HL-60 (cell line): ENCODE data around the gene KRTAP20-3.

Experiments
- DNase-seq, 2 experiments: peaks; one replicate each; pipeline ENCODE4 v3.0.0-alpha.2; 2010 to 2020; ENCODE audit warnings: low read depth in 1 of 2, low spot score in 1 of 2
- H3K27ac ChIP-seq: fragments of 250-450 bp; sonication (Bioruptor Pico); replicated peaks from 2 replicates; pipeline ENCODE4 v1.5.1; 2020; ENCODE audit warnings: mild to moderate bottlenecking, moderate library complexity
- H3K27me3 ChIP-seq: fragments of 250-450 bp; sonication (Bioruptor Pico); 2 replicates; pipeline ENCODE4 v1.5.1; 2021; ENCODE audit warnings: mild to moderate bottlenecking, moderate library complexity; ENCODE audit not compliant: insufficient read depth, poor library complexity, severe bottlenecking
- H3K4me3 ChIP-seq: replicated peaks from 2 replicates; pipeline ENCODE4 v1.5.1; 2011; ENCODE audit warnings: mild to moderate bottlenecking, control low read depth, low read length; ENCODE audit not compliant: insufficient read depth
- GABPA ChIP-seq: IDR thresholded peaks from 2 replicates; pipeline ENCODE4 v1.6.1; 2012; ENCODE audit warnings: low read depth
- POLR2AphosphoS5 ChIP-seq: IDR thresholded peaks from 2 replicates; pipeline ENCODE4 v1.6.1; 2012; ENCODE audit warnings: low read depth
- SPI1 ChIP-seq: IDR thresholded peaks from 2 replicates; pipeline ENCODE4 v1.6.1; 2012; ENCODE audit warnings: low read depth, mild to moderate bottlenecking, borderline replicate concordance
- TF ChIP-seq, protein P1 (sequence below): IDR thresholded peaks from one replicate; pipeline ENCODE4 v1.5.1; 2011; ENCODE audit warnings: low read length, control low read depth, inconsistent platforms; ENCODE audit not compliant: insufficient read depth
- TF ChIP-seq, protein P2 (sequence below): IDR thresholded peaks from 2 replicates; pipeline ENCODE4 v1.6.1; 2012; ENCODE audit warnings: low read depth; ENCODE audit not compliant: insufficient replicate concordance

The KRTAP20-3 gene

DNA sequence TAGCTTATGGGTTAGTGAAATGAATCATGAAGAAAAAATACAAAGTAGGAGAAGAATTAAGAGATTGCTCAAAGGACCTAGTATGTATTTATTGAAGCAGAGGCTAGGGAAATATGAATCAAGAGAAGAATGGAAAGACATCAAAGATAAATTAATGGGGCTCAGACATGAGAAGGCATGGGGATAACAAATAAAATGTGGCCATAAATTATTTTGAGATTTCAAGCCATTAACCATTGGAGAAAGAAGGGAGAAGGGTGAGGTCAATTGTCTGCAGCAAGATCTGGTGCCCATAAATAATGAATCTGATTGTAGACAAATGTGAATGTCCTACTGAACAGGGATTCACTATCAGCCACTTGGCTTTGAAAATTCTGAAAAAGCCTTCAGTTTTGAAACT is 10.2 kb downstream of the KRTAP20-3 start:
- no peak overlapping the region for H3K4me3 ChIP-seq
- TF ChIP-seq POLR2AphosphoS5 (no peak), GABPA (no peak), SPI1 (no peak)
- TF ChIP-seq, protein P1, sequence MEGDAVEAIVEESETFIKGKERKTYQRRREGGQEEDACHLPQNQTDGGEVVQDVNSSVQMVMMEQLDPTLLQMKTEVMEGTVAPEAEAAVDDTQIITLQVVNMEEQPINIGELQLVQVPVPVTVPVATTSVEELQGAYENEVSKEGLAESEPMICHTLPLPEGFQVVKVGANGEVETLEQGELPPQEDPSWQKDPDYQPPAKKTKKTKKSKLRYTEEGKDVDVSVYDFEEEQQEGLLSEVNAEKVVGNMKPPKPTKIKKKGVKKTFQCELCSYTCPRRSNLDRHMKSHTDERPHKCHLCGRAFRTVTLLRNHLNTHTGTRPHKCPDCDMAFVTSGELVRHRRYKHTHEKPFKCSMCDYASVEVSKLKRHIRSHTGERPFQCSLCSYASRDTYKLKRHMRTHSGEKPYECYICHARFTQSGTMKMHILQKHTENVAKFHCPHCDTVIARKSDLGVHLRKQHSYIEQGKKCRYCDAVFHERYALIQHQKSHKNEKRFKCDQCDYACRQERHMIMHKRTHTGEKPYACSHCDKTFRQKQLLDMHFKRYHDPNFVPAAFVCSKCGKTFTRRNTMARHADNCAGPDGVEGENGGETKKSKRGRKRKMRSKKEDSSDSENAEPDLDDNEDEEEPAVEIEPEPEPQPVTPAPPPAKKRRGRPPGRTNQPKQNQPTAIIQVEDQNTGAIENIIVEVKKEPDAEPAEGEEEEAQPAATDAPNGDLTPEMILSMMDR = no peak
- TF ChIP-seq, protein P2, sequence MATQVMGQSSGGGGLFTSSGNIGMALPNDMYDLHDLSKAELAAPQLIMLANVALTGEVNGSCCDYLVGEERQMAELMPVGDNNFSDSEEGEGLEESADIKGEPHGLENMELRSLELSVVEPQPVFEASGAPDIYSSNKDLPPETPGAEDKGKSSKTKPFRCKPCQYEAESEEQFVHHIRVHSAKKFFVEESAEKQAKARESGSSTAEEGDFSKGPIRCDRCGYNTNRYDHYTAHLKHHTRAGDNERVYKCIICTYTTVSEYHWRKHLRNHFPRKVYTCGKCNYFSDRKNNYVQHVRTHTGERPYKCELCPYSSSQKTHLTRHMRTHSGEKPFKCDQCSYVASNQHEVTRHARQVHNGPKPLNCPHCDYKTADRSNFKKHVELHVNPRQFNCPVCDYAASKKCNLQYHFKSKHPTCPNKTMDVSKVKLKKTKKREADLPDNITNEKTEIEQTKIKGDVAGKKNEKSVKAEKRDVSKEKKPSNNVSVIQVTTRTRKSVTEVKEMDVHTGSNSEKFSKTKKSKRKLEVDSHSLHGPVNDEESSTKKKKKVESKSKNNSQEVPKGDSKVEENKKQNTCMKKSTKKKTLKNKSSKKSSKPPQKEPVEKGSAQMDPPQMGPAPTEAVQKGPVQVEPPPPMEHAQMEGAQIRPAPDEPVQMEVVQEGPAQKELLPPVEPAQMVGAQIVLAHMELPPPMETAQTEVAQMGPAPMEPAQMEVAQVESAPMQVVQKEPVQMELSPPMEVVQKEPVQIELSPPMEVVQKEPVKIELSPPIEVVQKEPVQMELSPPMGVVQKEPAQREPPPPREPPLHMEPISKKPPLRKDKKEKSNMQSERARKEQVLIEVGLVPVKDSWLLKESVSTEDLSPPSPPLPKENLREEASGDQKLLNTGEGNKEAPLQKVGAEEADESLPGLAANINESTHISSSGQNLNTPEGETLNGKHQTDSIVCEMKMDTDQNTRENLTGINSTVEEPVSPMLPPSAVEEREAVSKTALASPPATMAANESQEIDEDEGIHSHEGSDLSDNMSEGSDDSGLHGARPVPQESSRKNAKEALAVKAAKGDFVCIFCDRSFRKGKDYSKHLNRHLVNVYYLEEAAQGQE = no peak
- no peak for DNase-seq
- no peak overlapping the region for H3K27ac ChIP-seq
- no peaks in the 10 kb centered on the region for H3K27me3 ChIP-seq

DNA sequence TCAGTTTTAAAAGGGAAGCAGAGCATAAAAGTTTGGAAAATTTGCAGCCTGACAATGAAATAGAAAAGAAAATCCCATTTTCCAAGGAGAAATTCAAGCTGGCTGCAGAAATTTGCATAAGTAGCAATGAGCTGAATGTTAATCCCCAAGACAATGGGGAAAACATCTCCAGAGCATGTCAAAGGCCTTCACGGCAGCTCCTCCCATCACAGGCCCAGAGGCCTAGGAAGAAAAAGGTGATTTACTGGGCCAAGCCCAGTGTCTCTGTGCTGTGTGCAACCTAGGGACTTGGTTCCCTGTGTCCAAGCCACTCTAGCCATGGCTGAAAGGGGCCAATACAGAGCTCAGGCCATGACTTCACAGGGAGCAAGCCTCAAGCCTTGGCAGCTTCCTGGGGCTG is 26.1 kb downstream of the KRTAP20-3 start:
- no peak for DNase-seq
- Histone ChIP-seq H3K4me3 (no peak overlapping the region), H3K27me3 (no peaks in the 10 kb centered on the region), H3K27ac (no peak overlapping the region)
- TF ChIP-seq, protein P2 = no peak
- TF ChIP-seq GABPA = no peak
- no peak for TF ChIP-seq POLR2AphosphoS5
- TF ChIP-seq, protein P1 = no peak
- no peak for TF ChIP-seq SPI1

DNA sequence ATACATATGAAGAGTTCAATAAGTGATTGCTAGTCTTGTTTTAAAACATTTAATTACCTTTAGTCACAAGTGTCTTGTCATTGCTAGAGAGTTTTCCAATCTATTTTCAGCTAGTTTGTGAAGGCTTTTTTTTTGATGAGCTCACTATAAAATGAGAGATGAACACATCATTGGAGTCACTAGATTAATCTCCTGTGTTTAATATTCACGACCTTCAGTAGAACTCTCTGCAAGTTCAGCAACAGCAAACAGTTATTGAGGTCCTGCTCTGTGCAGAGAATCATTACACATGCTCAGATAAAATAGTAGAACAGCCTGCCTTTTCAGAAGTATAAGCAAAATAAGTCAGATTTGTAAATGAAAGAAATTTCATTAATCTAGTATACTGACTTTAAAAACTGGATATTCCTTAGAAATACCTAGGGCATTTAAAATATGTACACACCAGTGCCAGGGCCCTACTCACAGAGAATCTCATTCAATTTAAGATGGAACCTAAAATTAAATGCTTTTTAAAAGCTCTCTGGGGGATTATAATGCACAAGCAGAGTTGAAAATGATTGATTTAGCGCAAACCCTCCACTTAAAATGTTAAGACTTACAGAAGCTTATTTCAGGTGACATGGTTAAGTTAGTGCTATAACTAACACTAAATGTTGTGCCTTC is 30.5 kb downstream of the KRTAP20-3 start:
- H3K27me3 ChIP-seq = no peaks in the 10 kb centered on the region
- no peak overlapping the region for H3K4me3 ChIP-seq
- DNase-seq = no peak
- TF ChIP-seq SPI1 = no peak
- TF ChIP-seq, protein P2 = no peak
- TF ChIP-seq, protein P1 = no peak
- TF ChIP-seq POLR2AphosphoS5 = no peak
- TF ChIP-seq GABPA = no peak
- no peak overlapping the region for H3K27ac ChIP-seq
